K562 (cell line): ENCODE data around the gene COX4I2. TPM values are rescaled to one million over a fixed set of nuclear protein-coding genes. Genes with fewer than 3 reads are reported as not detected.
A peak's percentile ranks its signal among the peaks of the same experiment; 100 is the strongest.

Experiments used
- ARID2 ChIP-seq: fragments of 450-650 bp; IDR thresholded peaks from 2 replicates; pipeline ENCODE4 v1.6.1; 2017; ENCODE audit warnings: antibody characterized with exemption, mild to moderate bottlenecking
- COPS2 ChIP-seq: fragments of 450-650 bp; conservative IDR thresholded peaks from 2 replicates; pipeline ENCODE4 v1.6.1; 2016; ENCODE audit warnings: mild to moderate bottlenecking, moderate library complexity
- EP300 ChIP-seq: IDR thresholded peaks from 2 replicates; pipeline ENCODE4 v1.6.1; 2012; ENCODE audit warnings: low read length, improper control_type of control experiment
- FOSL1 ChIP-seq: fragments of 200-800 bp; sonication (Bioruptor generic); conservative IDR thresholded peaks from 2 replicates; pipeline ENCODE4 v1.6.1; 2016; ENCODE audit warnings: missing genetic modification characterization, missing compliant biosample characterization
- FOXA1 ChIP-seq: fragments of 450-650 bp; IDR thresholded peaks from 2 replicates; pipeline ENCODE4 v1.6.1; 2016; ENCODE audit warnings: mild to moderate bottlenecking, borderline replicate concordance
- HDAC8 ChIP-seq: fragments of 450-650 bp; IDR thresholded peaks from 2 replicates; pipeline ENCODE4 v1.6.1; 2016; ENCODE audit warnings: mild to moderate bottlenecking, missing genetic modification characterization, moderate library complexity, missing compliant biosample characterization
- HEY1 ChIP-seq: fragments of 250-450 bp; sonication (Bioruptor Pico); IDR thresholded peaks from 2 replicates; pipeline ENCODE4 v1.5.0; 2020; ENCODE audit warnings: mild to moderate bottlenecking, moderate library complexity, borderline replicate concordance
- KLF16 ChIP-seq: IDR thresholded peaks from 2 replicates; pipeline ENCODE4 v1.6.1; 2016; ENCODE audit warnings: antibody characterized with exemption
- MAFF ChIP-seq: IDR thresholded peaks from 2 replicates; pipeline ENCODE4 v1.6.1; 2012; ENCODE audit warnings: low read length, improper control_type of control experiment
- NCOR1 ChIP-seq: fragments of 450-650 bp; IDR thresholded peaks from 2 replicates; pipeline ENCODE4 v1.6.1; 2016; ENCODE audit warnings: mild to moderate bottlenecking, moderate library complexity
- NR4A1 ChIP-seq, 2 experiments: fragments of 250-450 bp in 1 of 2; fragments of 450-650 bp in 1 of 2; sonication (Bioruptor Pico) in 1 of 2; IDR thresholded peaks; 2 replicates each; pipeline versions ENCODE4 v1.4.0 to v1.6.1; 2016 to 2020; ENCODE audit warnings: mild to moderate bottlenecking in 2 of 2, missing compliant biosample characterization in 1 of 2, missing genetic modification characterization in 1 of 2, moderate library complexity in 1 of 2
- PTBP1 ChIP-seq: fragments of 200-400 bp; formaldehyde crosslinking; IDR thresholded peaks from 2 replicates; pipeline ENCODE4 v1.6.1; 2017; ENCODE audit warnings: low read depth, low read length
- RHOXF2B ChIP-seq: fragments of 250-450 bp; sonication (Bioruptor Pico); conservative IDR thresholded peaks from 2 replicates; pipeline ENCODE4 v1.5.1; 2021
- XRCC3 ChIP-seq: fragments of 450-650 bp; IDR thresholded peaks from 2 replicates; pipeline ENCODE4 v1.6.1; 2017; ENCODE audit warnings: mild to moderate bottlenecking, moderate library complexity
- polyA plus RNA-seq, 8 experiments: library from polyadenylated mRNA; depleted of rRNA in 4 of 8; stranded (reverse) in 5 of 8; unstranded in 3 of 8; fragments of >200 nt; fragmentation: Nextera tagmentation in 2 of 8; fragmentation: Illumina TruSeq in 1 of 8; extraction: Ambion mirVana in 2 of 8; extraction: Trizol in 1 of 8; gene quantifications; 2 replicates each; pipeline versions ENCODE4 v1.2.1 to v1.2.3, GENCODE V29; 2011 to 2014; ENCODE audit warnings: inconsistent platforms in 1 of 8, missing spikeins in 1 of 8
- total RNA-seq, 7 experiments: library from RNA; depleted of rRNA in 6 of 7; stranded (reverse); fragments of >200 nt in 6 of 7; fragmentation: Illumina TruSeq in 2 of 7; extraction: Trizol in 2 of 7; gene quantifications; 2 replicates each; pipeline versions ENCODE4 v1.2.1 to v1.2.3, GENCODE V29; 2011 to 2021; ENCODE audit warnings: low replicate concordance in 1 of 7
- TF ChIP-seq, protein P1 (sequence below): fragments of 250-450 bp; sonication (Bioruptor Pico); IDR thresholded peaks from 2 replicates; pipeline ENCODE4 v1.9.0; 2021; ENCODE audit warnings: mild to moderate bottlenecking
- TF ChIP-seq, protein P2 (sequence below), 2 experiments: IDR thresholded peaks; 2 replicates each; pipeline ENCODE4 v1.6.1; 2012; ENCODE audit warnings: improper control_type of control experiment in 2 of 2, low read depth in 2 of 2, low read length in 2 of 2, borderline replicate concordance in 1 of 2
- TF ChIP-seq, protein P3 (sequence below): sonication (generic); formaldehyde crosslinking; IDR thresholded peaks from 2 replicates; pipeline ENCODE4 v1.8.1; 2022; ENCODE audit warnings: missing genetic modification reagents
- TF ChIP-seq, protein P4 (sequence below): fragments of 450-650 bp; IDR thresholded peaks from 2 replicates; pipeline ENCODE4 v1.6.1; 2016; ENCODE audit warnings: borderline replicate concordance
- TF ChIP-seq, protein P5 (sequence below): fragments of 250-450 bp; sonication (Bioruptor Pico); IDR thresholded peaks from 2 replicates; pipeline ENCODE4 v1.9.0; 2021; ENCODE audit warnings: mild to moderate bottlenecking, inconsistent platforms

The COX4I2 gene
- total and polyA plus RNA-seq, 9 of the 15 experiments (the other 6 are each of a cell fraction or from before 2014, with no cell fraction given): not detected

DNA sequence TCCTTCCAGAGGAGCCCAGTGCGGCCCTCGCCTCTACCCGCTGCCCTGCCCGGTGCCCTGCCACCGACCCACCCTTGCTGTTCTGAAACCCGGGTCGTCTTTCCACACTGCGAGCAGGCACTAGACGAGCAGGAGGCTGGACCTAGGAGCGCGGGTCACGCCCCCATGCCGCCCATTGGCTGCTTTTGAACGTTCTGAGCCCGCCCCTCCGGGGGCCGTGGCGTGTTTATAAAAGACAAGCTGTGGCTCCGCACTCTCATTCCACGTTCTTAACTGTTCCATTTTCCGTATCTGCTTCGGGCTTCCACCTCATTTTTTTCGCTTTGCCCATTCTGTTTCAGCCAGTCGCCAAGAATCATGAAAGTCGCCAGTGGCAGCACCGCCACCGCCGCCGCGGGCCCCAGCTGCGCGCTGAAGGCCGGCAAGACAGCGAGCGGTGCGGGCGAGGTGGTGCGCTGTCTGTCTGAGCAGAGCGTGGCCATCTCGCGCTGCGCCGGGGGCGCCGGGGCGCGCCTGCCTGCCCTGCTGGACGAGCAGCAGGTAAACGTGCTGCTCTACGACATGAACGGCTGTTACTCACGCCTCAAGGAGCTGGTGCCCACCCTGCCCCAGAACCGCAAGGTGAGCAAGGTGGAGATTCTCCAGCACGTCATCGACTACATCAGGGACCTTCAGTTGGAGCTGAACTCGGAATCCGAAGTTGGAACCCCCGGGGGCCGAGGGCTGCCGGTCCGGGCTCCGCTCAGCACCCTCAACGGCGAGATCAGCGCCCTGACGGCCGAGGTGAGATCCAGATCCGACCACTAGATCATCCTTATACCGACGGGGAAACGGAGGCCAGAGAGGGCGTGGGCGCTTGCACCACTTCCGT is 32.4 kb upstream of the COX4I2 start, which contains the start of gene ID1 (continued):
- TF ChIP-seq KLF16 (no peak), NCOR1 (peak; percentile 82), XRCC3 (no peak), FOSL1 (no peak), COPS2 (no peak), HEY1 (no peak), FOXA1 (no peak), HDAC8 (tag) (no peak), RHOXF2B (no peak), ARID2 (no peak), EP300 (peak; percentile 18; the same call in 1 of the 2 replicates), PTBP1 (peak; percentile 2; the same call in 1 of the 2 replicates), MAFF (no peak), NR4A1 (CRISPR knock-in tag; IDR thresholded peaks at IDR 0.05) (no peak; the same call in 1 of the 2 replicates), NR4A1 (tag; IDR thresholded peaks at IDR 0.05) (peak; percentile 45; the same call in 1 of the 2 replicates)
- TF ChIP-seq, protein P1, sequence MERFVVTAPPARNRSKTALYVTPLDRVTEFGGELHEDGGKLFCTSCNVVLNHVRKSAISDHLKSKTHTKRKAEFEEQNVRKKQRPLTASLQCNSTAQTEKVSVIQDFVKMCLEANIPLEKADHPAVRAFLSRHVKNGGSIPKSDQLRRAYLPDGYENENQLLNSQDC (CRISPR knock-in tag): peak; percentile 52; the same call in 1 of the 2 replicates
- TF ChIP-seq, protein P2, sequence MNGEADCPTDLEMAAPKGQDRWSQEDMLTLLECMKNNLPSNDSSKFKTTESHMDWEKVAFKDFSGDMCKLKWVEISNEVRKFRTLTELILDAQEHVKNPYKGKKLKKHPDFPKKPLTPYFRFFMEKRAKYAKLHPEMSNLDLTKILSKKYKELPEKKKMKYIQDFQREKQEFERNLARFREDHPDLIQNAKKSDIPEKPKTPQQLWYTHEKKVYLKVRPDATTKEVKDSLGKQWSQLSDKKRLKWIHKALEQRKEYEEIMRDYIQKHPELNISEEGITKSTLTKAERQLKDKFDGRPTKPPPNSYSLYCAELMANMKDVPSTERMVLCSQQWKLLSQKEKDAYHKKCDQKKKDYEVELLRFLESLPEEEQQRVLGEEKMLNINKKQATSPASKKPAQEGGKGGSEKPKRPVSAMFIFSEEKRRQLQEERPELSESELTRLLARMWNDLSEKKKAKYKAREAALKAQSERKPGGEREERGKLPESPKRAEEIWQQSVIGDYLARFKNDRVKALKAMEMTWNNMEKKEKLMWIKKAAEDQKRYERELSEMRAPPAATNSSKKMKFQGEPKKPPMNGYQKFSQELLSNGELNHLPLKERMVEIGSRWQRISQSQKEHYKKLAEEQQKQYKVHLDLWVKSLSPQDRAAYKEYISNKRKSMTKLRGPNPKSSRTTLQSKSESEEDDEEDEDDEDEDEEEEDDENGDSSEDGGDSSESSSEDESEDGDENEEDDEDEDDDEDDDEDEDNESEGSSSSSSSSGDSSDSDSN (IDR thresholded peaks at IDR 0.05; ENCODE audit: borderline replicate concordance in 1 of 2, low read depth in 2 of 2, low read length in 2 of 2): peak; percentile 91; a peak in 3 of 4 replicates
- TF ChIP-seq, protein P3, sequence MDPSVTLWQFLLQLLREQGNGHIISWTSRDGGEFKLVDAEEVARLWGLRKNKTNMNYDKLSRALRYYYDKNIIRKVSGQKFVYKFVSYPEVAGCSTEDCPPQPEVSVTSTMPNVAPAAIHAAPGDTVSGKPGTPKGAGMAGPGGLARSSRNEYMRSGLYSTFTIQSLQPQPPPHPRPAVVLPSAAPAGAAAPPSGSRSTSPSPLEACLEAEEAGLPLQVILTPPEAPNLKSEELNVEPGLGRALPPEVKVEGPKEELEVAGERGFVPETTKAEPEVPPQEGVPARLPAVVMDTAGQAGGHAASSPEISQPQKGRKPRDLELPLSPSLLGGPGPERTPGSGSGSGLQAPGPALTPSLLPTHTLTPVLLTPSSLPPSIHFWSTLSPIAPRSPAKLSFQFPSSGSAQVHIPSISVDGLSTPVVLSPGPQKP: no peak
- TF ChIP-seq, protein P4, sequence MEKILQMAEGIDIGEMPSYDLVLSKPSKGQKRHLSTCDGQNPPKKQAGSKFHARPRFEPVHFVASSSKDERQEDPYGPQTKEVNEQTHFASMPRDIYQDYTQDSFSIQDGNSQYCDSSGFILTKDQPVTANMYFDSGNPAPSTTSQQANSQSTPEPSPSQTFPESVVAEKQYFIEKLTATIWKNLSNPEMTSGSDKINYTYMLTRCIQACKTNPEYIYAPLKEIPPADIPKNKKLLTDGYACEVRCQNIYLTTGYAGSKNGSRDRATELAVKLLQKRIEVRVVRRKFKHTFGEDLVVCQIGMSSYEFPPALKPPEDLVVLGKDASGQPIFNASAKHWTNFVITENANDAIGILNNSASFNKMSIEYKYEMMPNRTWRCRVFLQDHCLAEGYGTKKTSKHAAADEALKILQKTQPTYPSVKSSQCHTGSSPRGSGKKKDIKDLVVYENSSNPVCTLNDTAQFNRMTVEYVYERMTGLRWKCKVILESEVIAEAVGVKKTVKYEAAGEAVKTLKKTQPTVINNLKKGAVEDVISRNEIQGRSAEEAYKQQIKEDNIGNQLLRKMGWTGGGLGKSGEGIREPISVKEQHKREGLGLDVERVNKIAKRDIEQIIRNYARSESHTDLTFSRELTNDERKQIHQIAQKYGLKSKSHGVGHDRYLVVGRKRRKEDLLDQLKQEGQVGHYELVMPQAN: peak; percentile 92
- TF ChIP-seq, protein P5, sequence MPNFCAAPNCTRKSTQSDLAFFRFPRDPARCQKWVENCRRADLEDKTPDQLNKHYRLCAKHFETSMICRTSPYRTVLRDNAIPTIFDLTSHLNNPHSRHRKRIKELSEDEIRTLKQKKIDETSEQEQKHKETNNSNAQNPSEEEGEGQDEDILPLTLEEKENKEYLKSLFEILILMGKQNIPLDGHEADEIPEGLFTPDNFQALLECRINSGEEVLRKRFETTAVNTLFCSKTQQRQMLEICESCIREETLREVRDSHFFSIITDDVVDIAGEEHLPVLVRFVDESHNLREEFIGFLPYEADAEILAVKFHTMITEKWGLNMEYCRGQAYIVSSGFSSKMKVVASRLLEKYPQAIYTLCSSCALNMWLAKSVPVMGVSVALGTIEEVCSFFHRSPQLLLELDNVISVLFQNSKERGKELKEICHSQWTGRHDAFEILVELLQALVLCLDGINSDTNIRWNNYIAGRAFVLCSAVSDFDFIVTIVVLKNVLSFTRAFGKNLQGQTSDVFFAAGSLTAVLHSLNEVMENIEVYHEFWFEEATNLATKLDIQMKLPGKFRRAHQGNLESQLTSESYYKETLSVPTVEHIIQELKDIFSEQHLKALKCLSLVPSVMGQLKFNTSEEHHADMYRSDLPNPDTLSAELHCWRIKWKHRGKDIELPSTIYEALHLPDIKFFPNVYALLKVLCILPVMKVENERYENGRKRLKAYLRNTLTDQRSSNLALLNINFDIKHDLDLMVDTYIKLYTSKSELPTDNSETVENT (CRISPR knock-in tag): peak; percentile 34
